SK-N-SH (cell line): ENCODE data around the gene ETFA. TPM values are rescaled to one million over a fixed set of nuclear protein-coding genes. Genes with fewer than 3 reads are reported as not detected.

Experiments used
- CTCF ChIA-PET: fragments of 300-600, 350-600 bp; formaldehyde crosslinking; extraction: SDS; loops from one replicate; lab custom pipeline; 2021; lab: Yijun Ruan, JAX
- POLR2A ChIA-PET: fragments of 350-600 bp; sonication (Branson Sonifier 250); formaldehyde crosslinking; extraction: SDS; loops from one replicate; lab custom pipeline; 2020; ENCODE audit warnings: antibody characterized with exemption, inconsistent platforms; lab: Yijun Ruan, JAX
- DNase-seq: peaks from one replicate; pipeline ENCODE4 v3.0.0; 2012
- H2AFZ ChIP-seq: fragments of 200-600 bp; sonication (generic); 2 replicates; pipeline ENCODE4 v1.8.1; 2016; ENCODE audit warnings: antibody characterized with exemption, mild to moderate bottlenecking, low read depth
- H3F3A ChIP-seq: fragments of 200-600 bp; sonication (generic); replicated peaks from 2 replicates; pipeline ENCODE3; 2016; ENCODE audit warnings: antibody characterized with exemption, mild to moderate bottlenecking; ENCODE audit not compliant: insufficient read depth
- H3K27ac ChIP-seq, 2 experiments: fragments of 200-500 bp in 1 of 2; fragments of 200-600 bp in 1 of 2; sonication (Bioruptor generic) in 1 of 2; sonication (generic), shearing (Covaris generic) in 1 of 2; 2 replicates each; pipeline versions ENCODE4 v1.5.1 to v1.6.1; 2014 to 2016; ENCODE audit warnings: low read depth in 2 of 2, inconsistent platforms in 1 of 2, low read length in 1 of 2, mild to moderate bottlenecking in 1 of 2, mixed read lengths in 1 of 2
- H3K27me3 ChIP-seq: fragments of 200-600 bp; sonication (generic), shearing (Covaris generic); 2 replicates; pipeline ENCODE4 v1.6.1; 2016; ENCODE audit warnings: mixed run types; ENCODE audit not compliant: insufficient read depth
- H3K36me3 ChIP-seq, 2 experiments: fragments of 200-500 bp in 1 of 2; fragments of 200-600 bp in 1 of 2; sonication (Bioruptor generic) in 1 of 2; sonication (generic) in 1 of 2; replicated peaks in 1 of 2; 2 replicates each; pipeline versions ENCODE3 to v1.5.1; 2014 to 2016; ENCODE audit warnings: low read length in 1 of 2, mild to moderate bottlenecking in 1 of 2; ENCODE audit not compliant: insufficient read depth in 2 of 2, control insufficient read depth in 1 of 2
- H3K4me1 ChIP-seq, 2 experiments: fragments of 200-500 bp in 1 of 2; fragments of 200-600 bp in 1 of 2; sonication (Bioruptor generic) in 1 of 2; sonication (generic), shearing (Covaris generic) in 1 of 2; 2 replicates each; pipeline versions ENCODE4 v1.5.1 to v1.6.1; 2014 to 2016; ENCODE audit warnings: low read depth in 1 of 2, low read length in 1 of 2, mixed run types in 1 of 2; ENCODE audit not compliant: insufficient read depth in 2 of 2, control insufficient read depth in 1 of 2
- H3K4me2 ChIP-seq: fragments of 200-600 bp; sonication (generic), shearing (Covaris generic); 2 replicates; pipeline ENCODE4 v1.6.1; 2017; ENCODE audit warnings: mixed run types
- H3K4me3 ChIP-seq, 2 experiments: fragments of 200-500 bp in 1 of 2; fragments of 200-600 bp in 1 of 2; sonication (Bioruptor generic) in 1 of 2; sonication (generic), shearing (Covaris generic) in 1 of 2; 2 replicates each; pipeline versions ENCODE4 v1.5.1 to v1.8.1; 2014 to 2016; ENCODE audit warnings: low read depth in 2 of 2, inconsistent platforms in 1 of 2, low read length in 1 of 2, mild to moderate bottlenecking in 1 of 2, mixed read lengths in 1 of 2, moderate library complexity in 1 of 2
- H3K79me2 ChIP-seq: fragments of 200-600 bp; sonication (generic); 2 replicates; pipeline ENCODE4 v1.8.1; 2017; ENCODE audit warnings: mild to moderate bottlenecking; ENCODE audit not compliant: insufficient read depth
- H3K9ac ChIP-seq: fragments of 200-600 bp; sonication (generic); 2 replicates; pipeline ENCODE4 v1.6.1; 2017; ENCODE audit warnings: mixed run types
- H3K9me2 ChIP-seq: fragments of 200-600 bp; sonication (generic); 2 replicates; pipeline ENCODE4 v1.6.1; 2017; ENCODE audit warnings: mixed run types
- H3K9me3 ChIP-seq: fragments of 200-600 bp; sonication (generic); 2 replicates; pipeline ENCODE4 v1.6.1; 2017; ENCODE audit warnings: mixed run types, mild to moderate bottlenecking, moderate library complexity
- H4K20me1 ChIP-seq: fragments of 200-600 bp; sonication (generic); 2 replicates; pipeline ENCODE4 v1.6.1; 2017; ENCODE audit warnings: mild to moderate bottlenecking, mixed run types; ENCODE audit not compliant: insufficient read depth
- ELF1 ChIP-seq: IDR thresholded peaks from 2 replicates; pipeline ENCODE4 v1.4.0; 2012
- EP300 ChIP-seq, 2 experiments: IDR thresholded peaks; 2 replicates each; pipeline versions ENCODE4 v1.4.0 to v1.6.1; 2012; ENCODE audit warnings: borderline replicate concordance in 1 of 2, low read depth in 1 of 2, low read length in 1 of 2
- FOSL2 ChIP-seq: IDR thresholded peaks from 2 replicates; pipeline ENCODE4 v1.4.0; 2012; ENCODE audit warnings: low read depth, mild to moderate bottlenecking, moderate library complexity, borderline replicate concordance
- FOXM1 ChIP-seq: IDR thresholded peaks from 2 replicates; pipeline ENCODE4 v1.4.0; 2012; ENCODE audit warnings: low read depth, mild to moderate bottlenecking
- GABPA ChIP-seq: IDR thresholded peaks from 2 replicates; pipeline ENCODE4 v1.4.0; 2012; ENCODE audit warnings: low read depth, mild to moderate bottlenecking
- GATA2 ChIP-seq: sonication (generic); formaldehyde crosslinking; IDR thresholded peaks from 2 replicates; pipeline ENCODE4 v1.5.0; 2020; ENCODE audit warnings: mild to moderate bottlenecking, missing genetic modification reagents
- IRF3 ChIP-seq: fragments of 150-350 bp; IDR thresholded peaks from 2 replicates; pipeline ENCODE4 v1.6.1; 2016; ENCODE audit warnings: mild to moderate bottlenecking, low read depth, low read length
- MEF2A ChIP-seq: IDR thresholded peaks from 2 replicates; pipeline ENCODE4 v1.4.0; 2012; ENCODE audit warnings: low read depth, borderline replicate concordance
- NFIC ChIP-seq: IDR thresholded peaks from 2 replicates; pipeline ENCODE4 v1.4.0; 2012; ENCODE audit warnings: borderline replicate concordance
- NRF1 ChIP-seq: IDR thresholded peaks from 2 replicates; pipeline ENCODE4 v1.6.1; 2012; ENCODE audit warnings: low read depth, mild to moderate bottlenecking, low read length
- PBX3 ChIP-seq: IDR thresholded peaks from 2 replicates; pipeline ENCODE4; 2012
- POLR2AphosphoS5 ChIP-seq: IDR thresholded peaks from 2 replicates; pipeline ENCODE4 v1.6.1; 2012; ENCODE audit warnings: low read depth, low read length
- RCOR1 ChIP-seq: fragments of 150-350 bp; IDR thresholded peaks from 2 replicates; pipeline ENCODE4 v1.6.1; 2017; ENCODE audit warnings: antibody characterized with exemption, low read length
- RFX5 ChIP-seq: IDR thresholded peaks from 2 replicates; pipeline ENCODE4 v1.6.1; 2012; ENCODE audit warnings: mild to moderate bottlenecking, improper control_type of control experiment, low read length
- RXRA ChIP-seq: IDR thresholded peaks from 2 replicates; pipeline ENCODE4 v1.4.0; 2012; ENCODE audit warnings: low read depth, mild to moderate bottlenecking, borderline replicate concordance
- TAF1 ChIP-seq: IDR thresholded peaks from 2 replicates; pipeline ENCODE4 v1.6.1; 2012; ENCODE audit warnings: low read depth, mild to moderate bottlenecking, low read length, moderate library complexity, borderline replicate concordance
- TCF12 ChIP-seq: IDR thresholded peaks from 2 replicates; pipeline ENCODE4 v1.4.0; 2012
- TEAD4 ChIP-seq: IDR thresholded peaks from 2 replicates; pipeline ENCODE4 v1.4.0; 2012; ENCODE audit warnings: mild to moderate bottlenecking, borderline replicate concordance; ENCODE audit not compliant: insufficient read depth
- USF1 ChIP-seq: IDR thresholded peaks from 2 replicates; pipeline ENCODE4 v1.4.0; 2012; ENCODE audit warnings: low read depth, borderline replicate concordance
- YY1 ChIP-seq: IDR thresholded peaks from 2 replicates; pipeline ENCODE4 v1.4.0; 2012; ENCODE audit warnings: low read depth, mild to moderate bottlenecking
- WGBS: methylation state at CpG from one replicate; pipeline ENCODE4 v1.1.6; 2017; ENCODE audit warnings: low lambda C conversion rate; 5-methylcytosine and 5-hydroxymethylcytosine counted together
- polyA plus RNA-seq, 3 experiments: library from polyadenylated mRNA; depleted of rRNA; stranded (reverse); fragments of >200 nt; gene quantifications; 2 replicates each; pipeline ENCODE4 v1.2.3, GENCODE V29; 2012

Gene ETFA
- polyA plus RNA-seq, 1 of the 3 experiments (the other 2 are of a cell fraction), result 122 TPM

GRCh38 chr15:76346669-76347481, 35.6 kb upstream of the ETFA start:
- Histone ChIP-seq H4K20me1 (no peaks in the 10 kb centered on the region), H3K36me3 (peaks cover 10 to 23% of the 10 kb centered on the region in 2 experiments), H3F3A (no peaks in the 10 kb centered on the region), H3K9ac (no peak overlapping the region), H3K4me3 (no peak overlapping the region), H3K27ac (no peak overlapping the region), H3K4me1 (peaks cover 0 to 5% of the 10 kb centered on the region in 2 experiments; a peak in 2 of 4 replicates), H3K9me3 (no peaks in the 10 kb centered on the region), H3K9me2 (no peaks in the 10 kb centered on the region), H3K27me3 (no peaks in the 10 kb centered on the region), H2AFZ (no peak overlapping the region), H3K79me2 (no peaks in the 10 kb centered on the region), H3K4me2 (no peak overlapping the region)
- no peak for TF ChIP-seq USF1
- TF ChIP-seq RFX5, result no peak
- ChIA-PET CTCF (no interaction called here), POLR2A (no interaction called here)
- 97% methylated on average over 44 of the region's 74 CpGs for WGBS
- peak; percentile 22 for DNase-seq

GRCh38 chr15:76345880-76346668, 34.8 kb upstream of the ETFA start:
- Histone ChIP-seq H3K4me2 (no peak overlapping the region), H3K9me2 (no peaks in the 10 kb centered on the region)
- CTCF ChIA-PET, result no interaction called here
- TF ChIP-seq IRF3 (no peak), MEF2A (no peak), NFIC (no peak), TEAD4 (no peak), FOSL2 (no peak), TCF12 (no peak), YY1 (no peak), GABPA (no peak), NRF1 (no peak), ELF1 (no peak), RXRA (no peak), PBX3 (no peak), EP300 (IDR thresholded peaks at IDR 0.05; ENCODE audit: borderline replicate concordance in 1 of 2, low read depth in 1 of 2, low read length in 1 of 2) (no peak), POLR2AphosphoS5 (no peak), GATA2 (no peak), TAF1 (no peak), RCOR1 (no peak), FOXM1 (no peak)

More at GRCh38 chr15:76345880-76346668, 34.8 kb upstream of the ETFA start:
- Histone ChIP-seq H3K9ac (no peak overlapping the region), H3F3A (no peaks in the 10 kb centered on the region), H3K4me3 (no peak overlapping the region), H3K4me1 (peaks cover 0 to 5% of the 10 kb centered on the region in 2 experiments; a peak in 2 of 4 replicates), H3K9me3 (no peaks in the 10 kb centered on the region), H3K79me2 (no peaks in the 10 kb centered on the region), H3K27me3 (no peaks in the 10 kb centered on the region), H2AFZ (no peak overlapping the region), H3K27ac (no peak overlapping the region), H3K36me3 (peaks cover 10 to 28% of the 10 kb centered on the region in 2 experiments), H4K20me1 (no peaks in the 10 kb centered on the region)
- 94% methylated on average over 41 of the region's 65 CpGs for WGBS
- POLR2A ChIA-PET, result interaction anchor here (1.0 kb wide), 1 partner anchor 13 kb away, joined by 3 read pairs; no protein-coding TSS in a partner anchor
- no peak for DNase-seq
